Measurements from ENCODE around the gene LSAMP.

The LSAMP gene

GRCh38 chr3:115788921-115789470, 656.3 kb downstream of the LSAMP start:
- ChIA-PET POLR2A (no interaction called here), CTCF (no interaction called here)
- no peaks in the 10 kb centered on the region for H3K9me3 ChIP-seq (ENCODE audit: control insufficient read depth, insufficient read depth, low read depth, low read length)
- H3K27ac ChIP-seq (ENCODE audit: extremely low read depth, low read depth, low read length): no peak overlapping the region
- no peaks in the 10 kb centered on the region for H3K36me3 ChIP-seq (ENCODE audit: control insufficient read depth in 2 of 2, insufficient read depth in 1 of 2, low read length in 2 of 2)
- H3K4me1 ChIP-seq (ENCODE audit: control insufficient read depth, insufficient read depth, low read length): no peaks in the 10 kb centered on the region
- no peak overlapping the region for H3K4me3 ChIP-seq (ENCODE audit: low read depth, low read length)
- TF ChIP-seq PRDM10 (tag by site-specific recombination; IDR thresholded peaks at IDR 0.05): no peak
- no peak for TF ChIP-seq ZNF398 (tag by site-specific recombination; IDR thresholded peaks at IDR 0.05)
- no peak for TF ChIP-seq ZNF785 (tag by site-specific recombination; IDR thresholded peaks at IDR 0.05)

- no peaks in the 10 kb centered on the region for H3K36me3 ChIP-seq (ENCODE audit: control insufficient read depth in 2 of 2, insufficient read depth in 1 of 2, low read length in 2 of 2)
- no peaks in the 10 kb centered on the region for H3K9me3 ChIP-seq (ENCODE audit: control insufficient read depth, insufficient read depth, low read depth, low read length)
- H3K4me1 ChIP-seq (ENCODE audit: control insufficient read depth, insufficient read depth, low read length): no peaks in the 10 kb centered on the region
- TF ChIP-seq ZNF555 (tag by site-specific recombination; conservative IDR thresholded peaks at IDR 0.05) (no peak), SETDB1 (IDR thresholded peaks at IDR 0.05; ENCODE audit: insufficient read length, low read length) (peak; percentile 87)
- H3K27ac ChIP-seq (ENCODE audit: extremely low read depth, low read depth, low read length): no peak overlapping the region
- ChIA-PET POLR2A (no interaction called here), CTCF (interaction anchor here (0.7 to 0.8 kb wide), 2 partner anchors 26 to 49 kb away, joined by 3 to 4 read pairs; no protein-coding TSS in a partner anchor)
- no peak overlapping the region for H3K4me3 ChIP-seq (ENCODE audit: low read depth, low read length)
Measured at GRCh38 chr3:115787818-115788217, 657.5 kb downstream of the LSAMP start.

GRCh38 chr3:115785782-115786181, 659.5 kb downstream of the LSAMP start:
- Histone ChIP-seq H3K27ac (ENCODE audit: extremely low read depth, low read depth, low read length) (no peak overlapping the region), H3K36me3 (ENCODE audit: control insufficient read depth in 2 of 2, insufficient read depth in 1 of 2, low read length in 2 of 2) (no peaks in the 10 kb centered on the region), H3K4me1 (ENCODE audit: control insufficient read depth, insufficient read depth, low read length) (no peaks in the 10 kb centered on the region), H3K9me3 (ENCODE audit: control insufficient read depth, insufficient read depth, low read depth, low read length) (no peaks in the 10 kb centered on the region), H3K4me3 (ENCODE audit: low read depth, low read length) (no peak overlapping the region)
- ChIA-PET CTCF (interaction anchor here (0.7 to 1.8 kb wide), 4 partner anchors 34 to 685 kb away, joined by 3 to 4 read pairs (median 3); no protein-coding TSS in a partner anchor), POLR2A (no interaction called here)
- TF ChIP-seq ZNF169 (tag by site-specific recombination; IDR thresholded peaks at IDR 0.05) (no peak), ZNF24 (tag by site-specific recombination; IDR thresholded peaks at IDR 0.05) (no peak)

- Histone ChIP-seq H3K4me1 (ENCODE audit: control insufficient read depth, insufficient read depth, low read length) (no peaks in the 10 kb centered on the region), H3K27ac (ENCODE audit: extremely low read depth, low read depth, low read length) (peak overlapping the region; percentile 86), H3K36me3 (ENCODE audit: control insufficient read depth in 2 of 2, insufficient read depth in 1 of 2, low read length in 2 of 2) (no peaks in the 10 kb centered on the region), H3K9me3 (ENCODE audit: control insufficient read depth, insufficient read depth, low read depth, low read length) (no peaks in the 10 kb centered on the region), H3K4me3 (ENCODE audit: low read depth, low read length) (peak overlapping the region; percentile 52)
- CTCF ChIA-PET: interaction anchor here (0.6 to 2.7 kb wide), 22 partner anchors 14 to 1572 kb away, joined by 3 to 15 read pairs (median 3); no protein-coding TSS in a partner anchor
- POLR2A ChIA-PET: interaction anchor here (0.9 kb wide), 1 partner anchor 9 kb away, joined by 5 read pairs; no protein-coding TSS in a partner anchor
- TF ChIP-seq ZNF621 (tag by site-specific recombination; IDR thresholded peaks at IDR 0.05): no peak
- peak; percentile 86 for TF ChIP-seq ZBTB48 (tag by site-specific recombination; IDR thresholded peaks at IDR 0.05)
- no peak for TF ChIP-seq ZNF776 (tag by site-specific recombination; IDR thresholded peaks at IDR 0.05; ENCODE audit: borderline replicate concordance)
- no peak for TF ChIP-seq ZNF626 (tag by site-specific recombination; IDR thresholded peaks at IDR 0.05)
- TF ChIP-seq SP7 (tag by site-specific recombination; IDR thresholded peaks at IDR 0.05): peak; percentile 4; the same call in 1 of the 2 replicates
- TF ChIP-seq KLF1 (tag by site-specific recombination; IDR thresholded peaks at IDR 0.05): no peak
- no peak for TF ChIP-seq ZNF280C (tag by site-specific recombination; IDR thresholded peaks at IDR 0.05)
- no peak for TF ChIP-seq ZNF433 (tag by site-specific recombination; IDR thresholded peaks at IDR 0.05; ENCODE audit: low read depth)
- no peak for TF ChIP-seq GFI1B (tag by site-specific recombination; IDR thresholded peaks at IDR 0.05)
- TF ChIP-seq ZNF514 (tag by site-specific recombination; IDR thresholded peaks at IDR 0.05): no peak
- TF ChIP-seq TRIM28 (IDR thresholded peaks at IDR 0.05; ENCODE audit: borderline replicate concordance, low read length): no peak
- TF ChIP-seq ZNF266 (tag by site-specific recombination; IDR thresholded peaks at IDR 0.05; ENCODE audit: low read depth): no peak
Measured at GRCh38 chr3:115784739-115785536, 660.3 kb downstream of the LSAMP start.
